HepG2 (cell line): ENCODE results near the gene OR6B1. TPM values are rescaled to one million over a fixed set of nuclear protein-coding genes. Genes with fewer than 3 reads are reported as not detected.

Experiments
- AGO2 ChIP-seq: fragments of 200-400 bp; formaldehyde crosslinking; optimal IDR thresholded peaks from 2 replicates; pipeline ENCODE3; 2017; ENCODE audit warnings: mild to moderate bottlenecking, low read depth, low read length, moderate library complexity
- ASH2L ChIP-seq: fragments of 300-600, 200-600 bp; sonication (generic); IDR thresholded peaks from 2 replicates; pipeline ENCODE4 v1.7.0; 2017; ENCODE audit warnings: low read depth, mild to moderate bottlenecking, moderate library complexity, mixed read lengths, low read length; ENCODE audit not compliant: insufficient read length
- EP300 ChIP-seq, 3 experiments: sonication (generic) in 1 of 3; formaldehyde crosslinking in 1 of 3; IDR thresholded peaks; 2 replicates each; pipeline versions ENCODE4 v1.5.1 to v1.6.1; 2011 to 2020; ENCODE audit warnings: low read depth in 2 of 3, low read length in 2 of 3, borderline replicate concordance in 1 of 3, improper control_type of control experiment in 1 of 3, mild to moderate bottlenecking in 1 of 3, missing genetic modification reagents in 1 of 3, moderate library complexity in 1 of 3
- FOXK2 ChIP-seq: fragments of 450-650 bp; IDR thresholded peaks from 2 replicates; pipeline ENCODE4 v1.6.1; 2016
- FOXP1 ChIP-seq, 2 experiments: fragments of 450-650 bp in 1 of 2; IDR thresholded peaks; 2 replicates each; pipeline ENCODE4 v1.6.1; 2017 to 2018; ENCODE audit warnings: antibody characterized with exemption in 1 of 2
- NCOA2 ChIP-seq: sonication (generic); formaldehyde crosslinking; IDR thresholded peaks from 2 replicates; pipeline ENCODE4 v1.8.0; 2022; ENCODE audit warnings: inconsistent platforms
- NR2C2 ChIP-seq: sonication (generic); formaldehyde crosslinking; IDR thresholded peaks from 2 replicates; pipeline ENCODE4 v1.4.0; 2020; ENCODE audit warnings: missing genetic modification reagents, mild to moderate bottlenecking, moderate library complexity, borderline replicate concordance
- NR2F6 ChIP-seq, 2 experiments: IDR thresholded peaks; 2 replicates each; pipeline ENCODE4 v1.6.1; 2016; ENCODE audit warnings: antibody characterized with exemption in 1 of 2, mild to moderate bottlenecking in 1 of 2
- PCBP2 ChIP-seq: fragments of 200-400 bp; formaldehyde crosslinking; optimal IDR thresholded peaks from 2 replicates; pipeline ENCODE3; 2018; ENCODE audit warnings: low read length, low read depth; ENCODE audit not compliant: poor library complexity, severe bottlenecking
- SOX5 ChIP-seq: IDR thresholded peaks from 2 replicates; pipeline ENCODE4 v1.6.1; 2016; ENCODE audit warnings: borderline replicate concordance
- SP5 ChIP-seq: IDR thresholded peaks from 2 replicates; pipeline ENCODE4 v1.6.1; 2016; ENCODE audit warnings: low read depth, borderline replicate concordance
- SRSF1 ChIP-seq: fragments of 200-400 bp; formaldehyde crosslinking; optimal IDR thresholded peaks from 2 replicates; pipeline ENCODE3; 2017; ENCODE audit warnings: mild to moderate bottlenecking, low read depth, low read length, moderate library complexity
- TBP ChIP-seq: sonication (generic); formaldehyde crosslinking; IDR thresholded peaks from 2 replicates; pipeline ENCODE4 v1.5.0; 2020; ENCODE audit warnings: missing genetic modification reagents
- ZMYM4 ChIP-seq: sonication (generic); formaldehyde crosslinking; IDR thresholded peaks from 2 replicates; pipeline ENCODE4 v1.8.1; 2023; ENCODE audit warnings: mild to moderate bottlenecking, missing genetic modification reagents
- ZNF570 ChIP-seq: sonication (generic); formaldehyde crosslinking; IDR thresholded peaks from 2 replicates; pipeline ENCODE4 v1.4.0; 2020; ENCODE audit warnings: mild to moderate bottlenecking, missing genetic modification reagents, borderline replicate concordance
- ZNF724P ChIP-seq: sonication (generic); formaldehyde crosslinking; IDR thresholded peaks from 2 replicates; pipeline ENCODE4 v1.8.0; 2022; ENCODE audit warnings: missing genetic modification reagents, borderline replicate concordance
- polyA plus RNA-seq, 8 experiments: library from polyadenylated mRNA; depleted of rRNA in 3 of 8; stranded (reverse) in 7 of 8; unstranded in 1 of 8; fragments of >200 nt; fragmentation: Illumina TruSeq in 4 of 8; extraction: Trizol in 4 of 8; gene quantifications; 2 replicates each; pipeline versions ENCODE4 v1.2.1 to v1.2.3, GENCODE V29; 2011 to 2016; ENCODE audit warnings: low read depth in 4 of 8, missing spikeins in 1 of 8, mixed read lengths in 1 of 8; ENCODE audit not compliant: insufficient read depth in 1 of 8
- total RNA-seq, 5 experiments: library from RNA; depleted of rRNA; stranded (reverse); fragments of >200 nt; fragmentation: Illumina TruSeq; extraction: Trizol; gene quantifications; 2 replicates each; pipeline ENCODE4 v1.2.3, GENCODE V29; 2016; ENCODE audit warnings: low read depth in 1 of 5
- TF ChIP-seq, protein P1 (sequence below): sonication (generic); formaldehyde crosslinking; IDR thresholded peaks from 2 replicates; pipeline ENCODE4 v1.8.1; 2023; ENCODE audit warnings: mild to moderate bottlenecking, missing genetic modification reagents
- TF ChIP-seq, protein P2 (sequence below): IDR thresholded peaks from 2 replicates; pipeline ENCODE4 v1.4.0; 2020; ENCODE audit warnings: mild to moderate bottlenecking, missing genetic modification reagents
- TF ChIP-seq, protein P3 (sequence below): sonication (generic); formaldehyde crosslinking; IDR thresholded peaks from 2 replicates; pipeline ENCODE4 v1.9.0; 2021; ENCODE audit warnings: missing genetic modification reagents, borderline replicate concordance
- TF ChIP-seq, protein P4 (sequence below): sonication (generic); formaldehyde crosslinking; IDR thresholded peaks from 2 replicates; pipeline ENCODE4 v1.4.0; 2020; ENCODE audit warnings: missing genetic modification reagents, mild to moderate bottlenecking, borderline replicate concordance

The OR6B1 gene
- total and polyA plus RNA-seq, 2 of the 13 experiments (the other 11 are each of a cell fraction or from before 2014, with no cell fraction given), result 0.18 TPM; not detected in 1

DNA sequence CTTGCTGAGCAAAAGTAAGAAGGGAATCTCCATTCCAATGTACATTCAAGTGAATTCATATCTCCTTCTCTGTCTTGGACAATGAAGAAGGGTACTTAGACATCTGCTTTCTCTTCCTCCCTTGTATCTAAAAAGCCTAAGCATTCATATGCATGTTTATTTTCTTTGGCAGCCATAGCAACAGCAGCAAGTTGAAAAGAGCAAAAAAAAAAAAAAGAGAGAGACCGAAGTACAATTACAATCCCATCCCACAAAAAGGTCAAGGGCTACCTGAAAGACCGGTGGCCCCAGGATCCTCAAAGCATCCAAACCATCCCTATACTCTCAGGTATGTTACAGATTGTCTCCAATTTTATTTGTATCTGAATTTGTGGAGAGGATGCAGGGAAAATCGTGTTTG is 41.3 kb upstream of the OR6B1 start (continued):
- TF ChIP-seq, protein P1, sequence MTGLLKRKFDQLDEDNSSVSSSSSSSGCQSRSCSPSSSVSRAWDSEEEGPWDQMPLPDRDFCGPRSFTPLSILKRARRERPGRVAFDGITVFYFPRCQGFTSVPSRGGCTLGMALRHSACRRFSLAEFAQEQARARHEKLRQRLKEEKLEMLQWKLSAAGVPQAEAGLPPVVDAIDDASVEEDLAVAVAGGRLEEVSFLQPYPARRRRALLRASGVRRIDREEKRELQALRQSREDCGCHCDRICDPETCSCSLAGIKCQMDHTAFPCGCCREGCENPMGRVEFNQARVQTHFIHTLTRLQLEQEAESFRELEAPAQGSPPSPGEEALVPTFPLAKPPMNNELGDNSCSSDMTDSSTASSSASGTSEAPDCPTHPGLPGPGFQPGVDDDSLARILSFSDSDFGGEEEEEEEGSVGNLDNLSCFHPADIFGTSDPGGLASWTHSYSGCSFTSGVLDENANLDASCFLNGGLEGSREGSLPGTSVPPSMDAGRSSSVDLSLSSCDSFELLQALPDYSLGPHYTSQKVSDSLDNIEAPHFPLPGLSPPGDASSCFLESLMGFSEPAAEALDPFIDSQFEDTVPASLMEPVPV (CRISPR knock-in tag), result no peak
- TF ChIP-seq PCBP2, result no peak
- TF ChIP-seq NR2F6 (IDR thresholded peaks at IDR 0.05), result peak; percentile 79
- peak; percentile 66; the same call in 1 of the 2 replicates for TF ChIP-seq NR2F6 (CRISPR knock-in tag; IDR thresholded peaks at IDR 0.05)
- no peak for TF ChIP-seq AGO2
- TF ChIP-seq, protein P2, sequence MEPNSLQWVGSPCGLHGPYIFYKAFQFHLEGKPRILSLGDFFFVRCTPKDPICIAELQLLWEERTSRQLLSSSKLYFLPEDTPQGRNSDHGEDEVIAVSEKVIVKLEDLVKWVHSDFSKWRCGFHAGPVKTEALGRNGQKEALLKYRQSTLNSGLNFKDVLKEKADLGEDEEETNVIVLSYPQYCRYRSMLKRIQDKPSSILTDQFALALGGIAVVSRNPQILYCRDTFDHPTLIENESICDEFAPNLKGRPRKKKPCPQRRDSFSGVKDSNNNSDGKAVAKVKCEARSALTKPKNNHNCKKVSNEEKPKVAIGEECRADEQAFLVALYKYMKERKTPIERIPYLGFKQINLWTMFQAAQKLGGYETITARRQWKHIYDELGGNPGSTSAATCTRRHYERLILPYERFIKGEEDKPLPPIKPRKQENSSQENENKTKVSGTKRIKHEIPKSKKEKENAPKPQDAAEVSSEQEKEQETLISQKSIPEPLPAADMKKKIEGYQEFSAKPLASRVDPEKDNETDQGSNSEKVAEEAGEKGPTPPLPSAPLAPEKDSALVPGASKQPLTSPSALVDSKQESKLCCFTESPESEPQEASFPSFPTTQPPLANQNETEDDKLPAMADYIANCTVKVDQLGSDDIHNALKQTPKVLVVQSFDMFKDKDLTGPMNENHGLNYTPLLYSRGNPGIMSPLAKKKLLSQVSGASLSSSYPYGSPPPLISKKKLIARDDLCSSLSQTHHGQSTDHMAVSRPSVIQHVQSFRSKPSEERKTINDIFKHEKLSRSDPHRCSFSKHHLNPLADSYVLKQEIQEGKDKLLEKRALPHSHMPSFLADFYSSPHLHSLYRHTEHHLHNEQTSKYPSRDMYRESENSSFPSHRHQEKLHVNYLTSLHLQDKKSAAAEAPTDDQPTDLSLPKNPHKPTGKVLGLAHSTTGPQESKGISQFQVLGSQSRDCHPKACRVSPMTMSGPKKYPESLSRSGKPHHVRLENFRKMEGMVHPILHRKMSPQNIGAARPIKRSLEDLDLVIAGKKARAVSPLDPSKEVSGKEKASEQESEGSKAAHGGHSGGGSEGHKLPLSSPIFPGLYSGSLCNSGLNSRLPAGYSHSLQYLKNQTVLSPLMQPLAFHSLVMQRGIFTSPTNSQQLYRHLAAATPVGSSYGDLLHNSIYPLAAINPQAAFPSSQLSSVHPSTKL (CRISPR knock-in tag), result peak; percentile 35; the same call in 1 of the 2 replicates
- TF ChIP-seq SOX5 (CRISPR knock-in tag), result peak; percentile 14; the same call in 1 of the 2 replicates
- TF ChIP-seq ZMYM4, result 0 out of 2 replicates have a peak, but pooled peaks have one; percentile 12
- no peak for TF ChIP-seq TBP (CRISPR knock-in tag)
- TF ChIP-seq ASH2L, result peak; percentile 40
- TF ChIP-seq FOXP1 (IDR thresholded peaks at IDR 0.05), result no peak
- TF ChIP-seq FOXP1 (CRISPR knock-in tag; IDR thresholded peaks at IDR 0.05), result 0 out of 2 replicates have a peak, but pooled peaks have one; percentile 19
- peak; percentile 41; the same call in 1 of the 2 replicates for TF ChIP-seq NR2C2
- no peak for TF ChIP-seq ZNF724P (CRISPR knock-in tag)
- TF ChIP-seq, protein P3, sequence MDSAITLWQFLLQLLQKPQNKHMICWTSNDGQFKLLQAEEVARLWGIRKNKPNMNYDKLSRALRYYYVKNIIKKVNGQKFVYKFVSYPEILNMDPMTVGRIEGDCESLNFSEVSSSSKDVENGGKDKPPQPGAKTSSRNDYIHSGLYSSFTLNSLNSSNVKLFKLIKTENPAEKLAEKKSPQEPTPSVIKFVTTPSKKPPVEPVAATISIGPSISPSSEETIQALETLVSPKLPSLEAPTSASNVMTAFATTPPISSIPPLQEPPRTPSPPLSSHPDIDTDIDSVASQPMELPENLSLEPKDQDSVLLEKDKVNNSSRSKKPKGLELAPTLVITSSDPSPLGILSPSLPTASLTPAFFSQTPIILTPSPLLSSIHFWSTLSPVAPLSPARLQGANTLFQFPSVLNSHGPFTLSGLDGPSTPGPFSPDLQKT (CRISPR knock-in tag), result no peak
- TF ChIP-seq, protein P4, sequence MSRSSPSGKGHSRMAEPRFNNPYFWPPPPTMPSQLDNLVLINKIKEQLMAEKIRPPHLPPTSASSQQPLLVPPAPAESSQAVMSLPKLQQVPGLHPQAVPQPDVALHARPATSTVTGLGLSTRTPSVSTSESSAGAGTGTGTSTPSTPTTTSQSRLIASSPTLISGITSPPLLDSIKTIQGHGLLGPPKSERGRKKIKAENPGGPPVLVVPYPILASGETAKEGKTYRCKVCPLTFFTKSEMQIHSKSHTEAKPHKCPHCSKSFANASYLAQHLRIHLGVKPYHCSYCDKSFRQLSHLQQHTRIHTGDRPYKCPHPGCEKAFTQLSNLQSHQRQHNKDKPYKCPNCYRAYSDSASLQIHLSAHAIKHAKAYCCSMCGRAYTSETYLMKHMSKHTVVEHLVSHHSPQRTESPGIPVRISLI (CRISPR knock-in tag), result peak; percentile 93
- TF ChIP-seq SRSF1, result no peak
- TF ChIP-seq EP300 (IDR thresholded peaks at IDR 0.05; ENCODE audit: low read depth in 2 of 2, low read length in 2 of 2), result 0 out of 4 replicates have a peak, but pooled peaks have one; percentile 16 to 51
- TF ChIP-seq EP300 (CRISPR knock-in tag; IDR thresholded peaks at IDR 0.05; ENCODE audit: borderline replicate concordance), result no peak
- TF ChIP-seq ZNF570, result no peak
- 0 out of 2 replicates have a peak, but pooled peaks have one; percentile 10 for TF ChIP-seq SP5
- TF ChIP-seq NCOA2 (CRISPR knock-in tag), result no peak
- TF ChIP-seq FOXK2, result peak; percentile 47; the same call in 1 of the 2 replicates
